Keratinocyte (primary cell): ENCODE measurements around the gene G3BP1. TPM values are rescaled to one million over a fixed set of nuclear protein-coding genes. Genes with fewer than 3 reads are reported as not detected.

Experiments
- DNase-seq: peaks from one replicate; pipeline ENCODE4 v3.0.0-alpha.2; 2011; ENCODE audit warnings: low read depth, missing footprints, low spot score
- FAIRE-seq: peaks from 2 replicates; lab custom pipeline; 2011; peaks lifted over from hg19 to GRCh38; lab: Jason Lieb, UNC
- H2AFZ ChIP-seq: 2 replicates; pipeline ENCODE4 v1.6.0; 2012; ENCODE audit warnings: low read length, control low read depth, inconsistent platforms; ENCODE audit not compliant: control insufficient read depth
- H3K27ac ChIP-seq: 2 replicates; pipeline ENCODE4 v1.5.1; 2011; ENCODE audit warnings: low read length; ENCODE audit not compliant: control insufficient read depth, insufficient read depth
- H3K27me3 ChIP-seq: 3 replicates; pipeline ENCODE4 v1.6.0; 2011; ENCODE audit warnings: low read length; ENCODE audit not compliant: control insufficient read depth, insufficient read depth; ENCODE audit errors: extremely low read depth
- H3K36me3 ChIP-seq, 2 experiments: 2 replicates in 1 of 2; 3 replicates in 1 of 2; pipeline ENCODE4 v1.5.1; 2011; ENCODE audit warnings: low read length in 2 of 2, mild to moderate bottlenecking in 1 of 2; ENCODE audit not compliant: control insufficient read depth in 2 of 2, insufficient read depth in 2 of 2; ENCODE audit errors: extremely low read depth in 1 of 2
- H3K4me1 ChIP-seq: 3 replicates; pipeline ENCODE4 v1.5.1; 2011; ENCODE audit warnings: low read length; ENCODE audit not compliant: control insufficient read depth, insufficient read depth; ENCODE audit errors: extremely low read depth
- H3K4me2 ChIP-seq: 3 replicates; pipeline ENCODE4 v1.6.0; 2011; ENCODE audit warnings: low read depth, low read length; ENCODE audit not compliant: control insufficient read depth, insufficient read depth; ENCODE audit errors: extremely low read depth
- H3K4me3 ChIP-seq, 3 experiments: fragments of 200-600 bp in 1 of 3; sonication (generic) in 1 of 3; 2 replicates in 2 of 3; 3 replicates in 1 of 3; pipeline ENCODE4 v1.5.1; 2011 to 2016; ENCODE audit warnings: low read length in 3 of 3, mild to moderate bottlenecking in 3 of 3, control low read depth in 2 of 3, inconsistent platforms in 1 of 3, low read depth in 1 of 3, mixed read lengths in 1 of 3, mixed run types in 1 of 3, moderate library complexity in 1 of 3; ENCODE audit not compliant: control insufficient read depth in 2 of 3, insufficient read depth in 2 of 3; ENCODE audit errors: extremely low read depth in 1 of 3
- H3K79me2 ChIP-seq: 2 replicates; pipeline ENCODE4 v1.6.0; 2012; ENCODE audit warnings: low read length; ENCODE audit not compliant: control insufficient read depth, insufficient read depth
- H3K9ac ChIP-seq: 3 replicates; pipeline ENCODE4 v1.6.0; 2011; ENCODE audit warnings: low read length; ENCODE audit not compliant: control insufficient read depth, insufficient read depth; ENCODE audit errors: extremely low read depth
- H3K9me1 ChIP-seq: 3 replicates; pipeline ENCODE4 v1.6.0; 2011; ENCODE audit warnings: low read length; ENCODE audit not compliant: control insufficient read depth, insufficient read depth; ENCODE audit errors: extremely low read depth
- H3K9me3 ChIP-seq: 2 replicates; pipeline ENCODE4 v1.5.1; 2012; ENCODE audit warnings: low read depth, low read length; ENCODE audit not compliant: control insufficient read depth
- H4K20me1 ChIP-seq: 3 replicates; pipeline ENCODE4 v1.6.0; 2011; ENCODE audit warnings: low read length; ENCODE audit not compliant: control insufficient read depth, insufficient read depth; ENCODE audit errors: extremely low read depth
- CTCF ChIP-seq, 3 experiments: IDR thresholded peaks in 1 of 3; conservative IDR thresholded peaks in 1 of 3; optimal IDR thresholded peaks in 1 of 3; 2 replicates in 2 of 3; 3 replicates in 1 of 3; pipeline versions ENCODE3 to v1.5.1; 2011; ENCODE audit warnings: low read length in 3 of 3, mild to moderate bottlenecking in 3 of 3, moderate library complexity in 2 of 3, control low read depth in 1 of 3, inconsistent platforms in 1 of 3; ENCODE audit not compliant: insufficient read depth in 2 of 3; ENCODE audit errors: extremely low read depth in 1 of 3
- EZH2 ChIP-seq: IDR thresholded peaks from one replicate; pipeline ENCODE4 v1.6.1; 2012; ENCODE audit warnings: inconsistent platforms, mild to moderate bottlenecking, low read length, moderate library complexity
- dilution Hi-C: fragments of 300-500 bp; cut with MboI; formaldehyde crosslinking; loops from one replicate; pipeline ENCODE4 v1.7.0; 2020; ENCODE audit warnings: low sequenced_read_pairs; ENCODE audit not compliant: extremely low pct_ligation_motif_present
- polyA plus RNA-seq, 5 experiments: library from polyadenylated mRNA; depleted of rRNA in 3 of 5; stranded (reverse) in 3 of 5; stranded (forward) in 1 of 5; unstranded in 1 of 5; fragments of >200 nt; gene quantifications; 1 replicate in 1 of 5; 2 replicates in 3 of 5; 3 replicates in 1 of 5; pipeline versions ENCODE4 v1.2.1 to v1.2.3, GENCODE V29; 2011 to 2012; ENCODE audit warnings: missing spikeins in 2 of 5, low read depth in 1 of 5, low replicate concordance in 1 of 5

Gene G3BP1
- polyA plus RNA-seq, 1 donor (not counting 4 experiments of a cell fraction or from before 2014, with no cell fraction given) = 137 TPM

GRCh38 chr5:151764801-151765200 lies 7.0 kb upstream of the G3BP1 start:
- TF ChIP-seq EZH2 (no peak), CTCF (optimal IDR thresholded peaks at IDR 0.05 in 1 of 3, IDR thresholded peaks at IDR 0.05 in 1 of 3, conservative IDR thresholded peaks at IDR 0.05 in 1 of 3; ENCODE audit: extremely low read depth in 1 of 3, insufficient read depth in 2 of 3, low read length in 3 of 3) (no peak)
- dilution Hi-C loops = no loop called here

DNA sequence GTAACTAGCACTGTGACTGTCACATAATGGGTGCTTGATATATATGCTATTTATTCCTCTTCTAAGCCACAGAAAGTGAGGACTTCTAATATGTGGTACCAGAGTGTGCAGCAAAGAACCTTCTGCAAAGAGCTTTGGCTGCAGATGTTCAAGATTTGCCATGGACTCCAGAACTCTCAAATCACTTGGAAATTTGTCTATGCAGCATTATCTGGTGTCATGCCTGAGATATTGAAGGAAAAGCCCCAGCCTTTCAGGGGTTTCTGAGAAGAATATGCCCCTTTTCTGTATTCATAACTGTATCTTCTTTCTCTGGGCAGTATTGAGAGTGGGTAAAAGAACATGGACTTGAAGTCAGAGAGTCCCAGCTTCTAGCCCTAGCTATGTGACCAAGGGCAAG lies 4.8 kb upstream of the G3BP1 start:
- Histone ChIP-seq H3K27me3 (no peaks in the 10 kb centered on the region), H3K79me2 (peaks cover 4% of the 10 kb centered on the region), H3K4me3 (no peak overlapping the region), H3K9ac (no peak overlapping the region), H3K4me1 (peaks cover 8% of the 10 kb centered on the region), H3K4me2 (no peak overlapping the region), H2AFZ (no peak overlapping the region), H3K27ac (no peak overlapping the region), H3K9me1 (no peaks in the 10 kb centered on the region), H3K9me3 (no peaks in the 10 kb centered on the region), H3K36me3 (no peaks in the 10 kb centered on the region), H4K20me1 (no peaks in the 10 kb centered on the region)
- no peak for FAIRE-seq
- DNase-seq = no peak
- TF ChIP-seq CTCF (optimal IDR thresholded peaks at IDR 0.05 in 1 of 3, IDR thresholded peaks at IDR 0.05 in 1 of 3, conservative IDR thresholded peaks at IDR 0.05 in 1 of 3; ENCODE audit: extremely low read depth in 1 of 3, insufficient read depth in 2 of 3, low read length in 3 of 3) (no peak), EZH2 (no peak)
- dilution Hi-C loops = no loop called here

More at GRCh38 chr5:151764801-151765200, 7.0 kb upstream of the G3BP1 start:
- FAIRE-seq = no peak
- Histone ChIP-seq H3K4me1 (no peaks in the 10 kb centered on the region), H3K27me3 (no peaks in the 10 kb centered on the region), H3K9me1 (no peaks in the 10 kb centered on the region), H3K27ac (no peak overlapping the region), H3K36me3 (no peaks in the 10 kb centered on the region), H3K9me3 (no peaks in the 10 kb centered on the region), H2AFZ (no peak overlapping the region), H3K9ac (no peak overlapping the region), H3K79me2 (no peaks in the 10 kb centered on the region), H3K4me3 (no peak overlapping the region), H4K20me1 (no peaks in the 10 kb centered on the region), H3K4me2 (no peak overlapping the region)
- DNase-seq = no peak
